Left ventricle myocardium inferior (tissue), 1 donor: Measurements from ENCODE around the gene CCDC142. TPM values are rescaled to one million over a fixed set of nuclear protein-coding genes. Genes with fewer than 3 reads are reported as not detected.
"Not testable (repeated sequence)": the region's sequence is repeated elsewhere in the genome, so short reads cannot be mapped to it uniquely, and the experiment has no call there.

Experiments used
- DNase-seq: peaks from one replicate; pipeline ENCODE4 v3.0.0-alpha.2; 2020
- H3K27ac ChIP-seq: fragments of 200-600 bp; replicated peaks from 2 replicates; pipeline ENCODE4 v1.8.0; 2021
- H3K27me3 ChIP-seq: fragments of 200-600 bp; 2 replicates; pipeline ENCODE4 v1.8.0; 2021; ENCODE audit warnings: low read depth
- H3K36me3 ChIP-seq: fragments of 200-600 bp; 2 replicates; pipeline ENCODE4 v1.8.0; 2021
- H3K4me1 ChIP-seq: fragments of 200-600 bp; 2 replicates; pipeline ENCODE4 v1.8.0; 2021
- H3K4me3 ChIP-seq: fragments of 200-600 bp; 2 replicates; pipeline ENCODE4 v1.8.0; 2021; ENCODE audit warnings: mild to moderate bottlenecking, moderate library complexity
- H3K9me3 ChIP-seq: fragments of 200-600 bp; replicated peaks from 2 replicates; pipeline ENCODE4 v1.8.0; 2021
- CTCF ChIP-seq: fragments of 200-600 bp; IDR thresholded peaks from 2 replicates; pipeline ENCODE4 v1.8.0; 2021; ENCODE audit warnings: antibody characterized with exemption, mild to moderate bottlenecking, borderline replicate concordance
- intact Hi-C: fragments of 100-400 bp; cut with micrococcal nuclease; formaldehyde crosslinking; loops from one replicate; pipeline ENCODE4 v1.11.0; 2022
- total RNA-seq: library from RNA; stranded (reverse); fragmentation: NEBNext Ultra II Directional; extraction: Animal tissue kit (Norgen Biotek cat#: 25700); gene quantifications from one replicate; pipeline ENCODE4 v1.2.1, GENCODE V29; 2021
- donor health status: DM: no; HTN: yes; CAD: no; lungs with severe emphysema.

Gene CCDC142
- total RNA-seq, 1 donor from 2014 or later = 5.6 TPM

GRCh38 chr2:74489906-74490305, 7.1 kb upstream of the CCDC142 start:
- H3K4me3 ChIP-seq = no peak overlapping the region
- DNase-seq = no peak
- intact Hi-C loops = loop anchor here (10.0 kb wide), 1 partner anchor 55 kb away; no protein-coding TSS in a partner anchor
- H3K27me3 ChIP-seq = no peaks in the 10 kb centered on the region
- no peak for TF ChIP-seq CTCF
- no peak overlapping the region for H3K27ac ChIP-seq
- no peaks in the 10 kb centered on the region for H3K4me1 ChIP-seq
- no peaks in the 10 kb centered on the region for H3K9me3 ChIP-seq
- H3K36me3 ChIP-seq = peaks cover 76% of the 10 kb centered on the region

GRCh38 chr2:74488643-74489481, 6.1 kb upstream of the CCDC142 start:
- peaks cover 74% of the 10 kb centered on the region for H3K36me3 ChIP-seq
- no peak for DNase-seq
- no peak for TF ChIP-seq CTCF

GRCh38 chr2:74486141-74486540, 3.3 kb upstream of the CCDC142 start:
- peaks cover 50% of the 10 kb centered on the region for H3K36me3 ChIP-seq
- no peak for DNase-seq
- intact Hi-C loops = loop anchor here (10.0 kb wide), 1 partner anchor 59 kb away; no protein-coding TSS in a partner anchor
- peaks cover 30% of the 10 kb centered on the region for H3K4me1 ChIP-seq
- no peak for TF ChIP-seq CTCF
- no peak overlapping the region for H3K4me3 ChIP-seq
- no peaks in the 10 kb centered on the region for H3K27me3 ChIP-seq
- no peaks in the 10 kb centered on the region for H3K9me3 ChIP-seq
- no peak overlapping the region for H3K27ac ChIP-seq

More at GRCh38 chr2:74488643-74489481, 6.1 kb upstream of the CCDC142 start:
- Histone ChIP-seq H3K27ac (no peak overlapping the region), H3K4me3 (no peak overlapping the region), H3K9me3 (no peaks in the 10 kb centered on the region), H3K27me3 (no peaks in the 10 kb centered on the region), H3K4me1 (peaks cover 7% of the 10 kb centered on the region)
- intact Hi-C loops = loop anchor here (10.0 kb wide), 1 partner anchor 56 kb away; no protein-coding TSS in a partner anchor

GRCh38 chr2:74483675-74484164, 922 bp upstream of the CCDC142 start:
- peak overlapping the region; percentile 99 for H3K4me3 ChIP-seq
- not testable (repeated sequence) for H3K9me3 ChIP-seq, DNase-seq, H3K27me3 ChIP-seq
- peak overlapping the region; percentile 97 for H3K27ac ChIP-seq
- peaks cover 44% of the 10 kb centered on the region for H3K4me1 ChIP-seq
- H3K36me3 ChIP-seq = peaks cover 57% of the 10 kb centered on the region
- intact Hi-C loops = loop anchor here (5.0 to 10.0 kb wide), 2 partner anchors 61 to 104 kb away; no protein-coding TSS in a partner anchor

GRCh38 chr2:74481961-74482800, 617 bp downstream of the CCDC142 start:
- H3K4me3 ChIP-seq = peak overlapping the region; percentile 99
- H3K9me3 ChIP-seq = no peaks in the 10 kb centered on the region
- H3K36me3 ChIP-seq = peaks cover 58% of the 10 kb centered on the region
- no peak for DNase-seq
- H3K4me1 ChIP-seq = peaks cover 44% of the 10 kb centered on the region
- H3K27me3 ChIP-seq = no peaks in the 10 kb centered on the region
- TF ChIP-seq CTCF = no peak
- H3K27ac ChIP-seq = peak overlapping the region; percentile 97
- intact Hi-C loops = loop anchor here (5.0 to 10.0 kb wide), 2 partner anchors 63 to 105 kb away; no protein-coding TSS in a partner anchor
